ENCODE results near the gene SPNS3.

The SPNS3 gene

GRCh38 chr17:4529533-4530152, 95.9 kb downstream of the SPNS3 start:
- no peak for DNase-seq (ENCODE audit: low read depth in 2 of 2)

DNA sequence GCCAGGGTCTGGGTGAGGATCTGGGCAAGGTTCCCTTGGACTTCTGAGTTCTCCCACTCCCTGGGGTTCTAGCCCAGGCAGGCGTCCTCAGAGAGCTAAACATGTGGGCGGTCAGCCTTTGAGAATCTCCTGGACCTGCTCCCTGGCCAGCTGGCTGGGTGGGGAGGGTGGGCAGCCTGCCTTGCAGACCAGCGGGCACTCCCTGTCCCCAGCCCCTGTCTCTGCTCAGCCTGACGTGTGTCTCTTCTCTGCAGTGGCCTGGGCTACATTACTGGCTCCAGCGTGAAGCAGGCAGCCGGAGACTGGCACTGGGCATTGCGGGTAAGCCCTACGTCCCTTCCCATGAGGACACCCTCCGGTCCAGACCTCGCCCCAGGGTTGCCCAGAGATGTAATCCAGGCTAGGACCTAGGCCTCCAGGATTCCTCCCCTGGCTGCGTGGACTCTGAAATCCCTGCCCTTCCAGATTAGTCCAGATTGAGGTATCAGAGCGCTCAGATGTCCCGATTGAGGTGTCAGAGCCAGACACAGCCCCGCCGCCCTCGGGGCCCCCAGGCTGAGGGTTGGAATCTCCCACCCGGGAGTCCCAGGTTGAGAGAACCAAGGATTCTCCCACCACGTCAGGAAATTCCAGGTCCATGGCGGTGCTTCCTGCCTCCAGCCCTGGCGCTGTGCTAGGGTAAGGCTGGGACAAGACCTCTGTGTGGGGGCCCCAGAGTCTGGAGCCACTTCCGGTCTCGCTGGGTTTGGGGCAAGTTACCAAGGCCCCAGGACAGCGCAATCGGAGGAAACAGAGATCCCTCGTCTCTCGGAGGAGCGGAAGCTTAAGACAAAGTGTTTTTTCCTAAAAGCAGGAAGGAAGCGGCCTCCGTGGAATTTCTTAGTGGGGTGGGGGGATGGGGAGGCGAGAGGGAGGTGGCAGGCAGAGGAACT, 97.3 kb downstream of the SPNS3 start:
- DNase-seq (ENCODE audit: low read depth in 2 of 2): no peak

- no peak for DNase-seq (ENCODE audit: low read depth in 2 of 2)
These were observed 98.4 kb downstream of the SPNS3 start for GRCh38 chr17:4531988-4532736.

DNA sequence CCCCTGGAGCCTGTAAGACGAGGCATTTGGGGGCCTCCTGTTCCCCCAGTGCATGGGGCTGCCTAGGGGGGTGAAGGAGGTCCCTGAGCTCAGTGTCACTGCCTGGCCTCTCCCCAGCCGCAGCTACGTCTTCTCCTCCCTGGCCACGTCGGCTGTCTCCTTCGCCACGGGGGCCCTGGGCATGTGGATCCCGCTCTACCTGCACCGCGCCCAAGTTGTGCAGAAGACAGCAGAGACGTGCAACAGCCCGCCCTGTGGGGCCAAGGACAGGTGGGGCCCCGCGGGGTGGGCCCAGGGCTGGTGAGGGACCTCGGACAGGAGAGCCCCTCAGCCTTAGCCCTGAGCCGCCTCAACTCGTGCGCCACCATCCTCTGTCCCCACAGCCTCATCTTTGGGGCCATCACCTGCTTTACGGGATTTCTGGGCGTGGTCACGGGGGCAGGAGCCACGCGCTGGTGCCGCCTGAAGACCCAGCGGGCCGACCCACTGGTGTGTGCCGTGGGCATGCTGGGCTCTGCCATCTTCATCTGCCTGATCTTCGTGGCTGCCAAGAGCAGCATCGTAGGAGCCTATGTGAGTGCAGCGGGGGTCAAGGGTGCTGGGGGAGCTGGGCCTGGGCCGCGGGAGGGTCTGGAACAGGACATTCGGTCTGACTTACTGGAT, 99.3 kb downstream of the SPNS3 start:
- no peak for DNase-seq (ENCODE audit: low read depth in 2 of 2)

GRCh38 chr17:4533523-4534504, 100.1 kb downstream of the SPNS3 start:
- no peak for DNase-seq (ENCODE audit: low read depth in 2 of 2)

DNA sequence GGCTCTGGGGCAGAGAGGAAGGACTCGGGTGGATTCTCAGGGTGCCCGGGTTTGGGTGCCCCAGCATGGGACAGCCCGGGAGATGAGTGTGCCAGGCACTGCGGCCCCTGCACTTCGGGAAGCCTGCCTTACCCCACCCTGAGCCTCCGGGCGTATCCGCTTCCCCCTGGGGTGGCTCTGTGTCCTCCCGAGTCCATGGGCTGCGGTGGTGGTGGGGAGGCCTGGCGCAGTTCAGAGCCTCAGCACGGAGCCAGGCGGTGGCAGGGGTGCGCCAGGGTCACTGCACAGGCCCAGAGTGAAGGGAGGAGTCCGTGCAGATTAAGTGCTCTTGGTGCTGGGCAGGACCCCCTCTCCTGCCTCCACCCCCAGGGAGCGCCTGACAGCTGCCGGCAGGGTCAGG, 100.8 kb downstream of the SPNS3 start:
- no peak for DNase-seq (ENCODE audit: low read depth in 2 of 2)

GRCh38 chr17:4534928-4535666, 101.4 kb downstream of the SPNS3 start:
- DNase-seq (ENCODE audit: low read depth in 2 of 2): no peak

DNA sequence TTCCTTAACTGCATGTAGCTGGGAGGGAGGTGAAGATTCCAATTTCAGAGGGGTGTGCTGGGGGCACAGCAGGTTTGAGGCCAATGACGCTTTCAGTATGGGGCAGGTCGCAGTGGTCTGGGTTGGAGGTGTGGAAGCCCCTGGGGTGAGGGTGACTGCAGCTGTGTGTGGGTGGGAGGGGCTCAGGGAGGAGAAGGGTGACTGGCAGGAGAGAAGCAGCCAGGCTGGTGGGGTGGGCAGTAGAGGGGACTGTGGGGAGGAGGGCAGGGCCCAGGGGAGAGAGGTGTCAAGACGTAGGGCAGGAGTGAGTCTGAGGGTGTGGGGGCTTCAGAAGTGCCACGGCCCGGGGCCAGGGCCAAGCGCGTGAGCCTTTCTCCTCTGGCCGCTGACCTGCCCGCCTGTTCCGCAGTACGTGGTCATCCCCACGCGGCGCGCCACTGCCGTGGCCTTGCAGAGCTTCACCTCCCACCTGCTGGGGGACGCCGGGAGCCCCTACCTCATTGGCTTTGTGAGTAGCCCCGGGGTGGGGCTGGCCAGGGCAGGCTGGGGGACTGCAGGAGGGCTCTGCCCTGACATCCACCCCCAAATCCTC, 102.0 kb downstream of the SPNS3 start:
- no peak for DNase-seq (ENCODE audit: low read depth in 2 of 2)

DNA sequence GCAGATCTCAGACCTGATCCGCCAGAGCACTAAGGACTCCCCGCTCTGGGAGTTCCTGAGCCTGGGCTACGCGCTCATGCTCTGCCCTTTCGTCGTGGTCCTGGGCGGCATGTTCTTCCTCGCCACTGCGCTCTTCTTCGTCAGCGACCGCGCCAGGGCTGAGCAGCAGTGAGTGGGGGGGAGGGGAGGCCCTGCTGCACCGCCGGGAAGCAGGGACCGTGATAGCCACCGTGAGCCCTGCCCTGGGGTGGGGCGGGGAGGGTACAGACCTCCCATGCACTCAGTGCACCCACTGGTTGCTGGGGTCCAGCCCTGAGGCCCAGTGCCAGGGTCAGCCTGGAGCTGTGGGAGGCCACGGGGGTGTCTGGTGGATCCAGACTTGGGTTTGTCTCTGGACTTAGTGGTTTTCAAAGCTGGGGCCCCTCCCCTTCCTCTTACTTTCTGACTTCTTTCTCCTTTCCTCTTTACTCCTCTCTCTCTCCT, 102.6 kb downstream of the SPNS3 start:
- DNase-seq (ENCODE audit: low read depth in 2 of 2): no peak

DNA sequence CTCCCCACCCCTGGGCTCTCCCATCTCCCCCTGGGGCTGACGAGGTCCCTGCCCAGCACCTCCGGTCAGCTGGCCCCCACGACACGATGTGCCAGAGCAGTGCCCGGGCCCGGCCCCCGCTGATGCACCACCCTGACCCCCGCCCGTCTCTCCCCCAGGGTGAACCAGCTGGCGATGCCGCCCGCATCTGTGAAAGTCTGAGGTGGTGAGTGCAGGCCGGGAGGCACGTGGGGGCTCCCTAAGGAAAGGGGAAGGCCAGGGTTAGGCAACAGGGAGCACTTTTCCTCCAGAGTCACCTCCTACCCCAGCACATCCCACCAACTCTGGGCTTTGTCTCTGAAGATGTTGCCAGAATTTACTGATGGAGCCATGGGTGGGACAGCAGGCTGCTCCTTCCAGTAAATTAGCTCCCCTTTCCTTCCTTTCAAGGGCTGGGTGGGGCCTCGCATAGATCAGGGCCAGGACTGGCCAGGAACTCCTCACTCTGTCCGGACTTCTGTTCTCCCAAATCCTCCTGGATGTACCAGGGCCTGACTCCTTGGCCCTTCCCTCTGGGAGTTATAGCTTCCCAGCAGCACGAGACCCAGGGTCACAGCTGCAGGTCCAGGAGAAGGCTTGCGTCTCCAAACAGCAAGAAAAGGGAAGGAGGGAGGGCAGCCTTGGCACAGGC, 103.1 kb downstream of the SPNS3 start:
- DNase-seq (ENCODE audit: low read depth in 2 of 2): no peak

All from stimulated activated CD4-positive, alpha-beta T cell treated with anti-CD3 and anti-CD28 coated beads, Interleukin-1b, Interleukin-23, amount 100 ng/mL, for 1 hour (primary cell).